Measurements from ENCODE around the gene PLPP7. TPM values are rescaled to one million over a fixed set of nuclear protein-coding genes. Genes with fewer than 3 reads are reported as not detected.
"Not testable (repeated sequence)": the region's sequence is repeated elsewhere in the genome, so short reads cannot be mapped to it uniquely, and the experiment has no call there.

The PLPP7 gene
- total and polyA plus RNA-seq, 11 donors = 56.1 to 293 (median 109) TPM

DNA sequence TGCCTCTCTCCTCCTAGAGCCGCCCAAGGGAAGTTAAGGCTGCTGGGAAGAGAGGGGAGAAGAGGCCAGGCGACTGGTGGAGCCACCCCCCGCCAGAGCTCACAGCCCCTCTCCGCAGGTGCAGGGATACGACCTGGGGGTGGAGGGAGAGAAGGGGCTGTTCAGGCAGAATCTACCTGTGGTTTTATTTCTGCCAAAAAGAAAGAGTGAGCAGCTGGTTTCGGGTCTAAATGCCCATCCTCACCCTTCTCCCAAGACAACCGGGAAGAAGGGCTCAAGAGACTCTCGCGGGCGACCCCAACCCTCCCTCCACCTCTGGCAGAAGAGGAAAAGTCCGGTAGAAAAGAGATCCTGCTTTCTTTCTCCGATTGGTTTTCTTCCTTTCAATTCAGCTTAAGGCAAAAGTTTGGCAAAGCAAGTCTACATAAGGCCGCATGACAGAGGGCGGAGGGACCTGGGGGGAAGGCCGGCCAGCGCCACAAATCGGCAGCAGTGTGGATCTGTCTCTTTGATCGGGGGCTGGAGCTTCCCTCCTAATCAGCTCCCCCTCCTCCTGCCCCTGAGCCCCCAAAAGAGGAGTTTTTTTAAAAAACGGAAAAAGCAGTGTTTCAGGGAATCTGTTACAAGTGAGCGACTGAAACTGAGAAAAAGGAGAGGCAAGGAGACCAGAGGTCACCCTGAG, 29.5 kb upstream of the PLPP7 start:
- Histone ChIP-seq H3K9me3 (no peaks in the 10 kb centered on the region), H3K36me3 (peaks cover 0 to 56% (median 41%) of the 10 kb centered on the region in 9 donors), H3K4me1 (peaks cover 0 to 70% (median 41%) of the 10 kb centered on the region in 12 donors), H3K4me3 (no peak overlapping the region), H3K27ac (peak overlapping the region in 1 of 12 donors; percentile 20), H3K27me3 (no peaks in the 10 kb centered on the region)
- intact Hi-C loops (cut with DNase I) = no loop called here
- TF ChIP-seq, protein P1, sequence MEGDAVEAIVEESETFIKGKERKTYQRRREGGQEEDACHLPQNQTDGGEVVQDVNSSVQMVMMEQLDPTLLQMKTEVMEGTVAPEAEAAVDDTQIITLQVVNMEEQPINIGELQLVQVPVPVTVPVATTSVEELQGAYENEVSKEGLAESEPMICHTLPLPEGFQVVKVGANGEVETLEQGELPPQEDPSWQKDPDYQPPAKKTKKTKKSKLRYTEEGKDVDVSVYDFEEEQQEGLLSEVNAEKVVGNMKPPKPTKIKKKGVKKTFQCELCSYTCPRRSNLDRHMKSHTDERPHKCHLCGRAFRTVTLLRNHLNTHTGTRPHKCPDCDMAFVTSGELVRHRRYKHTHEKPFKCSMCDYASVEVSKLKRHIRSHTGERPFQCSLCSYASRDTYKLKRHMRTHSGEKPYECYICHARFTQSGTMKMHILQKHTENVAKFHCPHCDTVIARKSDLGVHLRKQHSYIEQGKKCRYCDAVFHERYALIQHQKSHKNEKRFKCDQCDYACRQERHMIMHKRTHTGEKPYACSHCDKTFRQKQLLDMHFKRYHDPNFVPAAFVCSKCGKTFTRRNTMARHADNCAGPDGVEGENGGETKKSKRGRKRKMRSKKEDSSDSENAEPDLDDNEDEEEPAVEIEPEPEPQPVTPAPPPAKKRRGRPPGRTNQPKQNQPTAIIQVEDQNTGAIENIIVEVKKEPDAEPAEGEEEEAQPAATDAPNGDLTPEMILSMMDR (IDR thresholded peaks at IDR 0.05) = no peak
- no peak for TF ChIP-seq POLR2A (IDR thresholded peaks at IDR 0.05)
- no peak for DNase-seq
- ATAC-seq = no peak
- WGBS, 4 donors = 86 to 87% (median 87%) methylated on average over 20 of the region's 20 CpGs

DNA sequence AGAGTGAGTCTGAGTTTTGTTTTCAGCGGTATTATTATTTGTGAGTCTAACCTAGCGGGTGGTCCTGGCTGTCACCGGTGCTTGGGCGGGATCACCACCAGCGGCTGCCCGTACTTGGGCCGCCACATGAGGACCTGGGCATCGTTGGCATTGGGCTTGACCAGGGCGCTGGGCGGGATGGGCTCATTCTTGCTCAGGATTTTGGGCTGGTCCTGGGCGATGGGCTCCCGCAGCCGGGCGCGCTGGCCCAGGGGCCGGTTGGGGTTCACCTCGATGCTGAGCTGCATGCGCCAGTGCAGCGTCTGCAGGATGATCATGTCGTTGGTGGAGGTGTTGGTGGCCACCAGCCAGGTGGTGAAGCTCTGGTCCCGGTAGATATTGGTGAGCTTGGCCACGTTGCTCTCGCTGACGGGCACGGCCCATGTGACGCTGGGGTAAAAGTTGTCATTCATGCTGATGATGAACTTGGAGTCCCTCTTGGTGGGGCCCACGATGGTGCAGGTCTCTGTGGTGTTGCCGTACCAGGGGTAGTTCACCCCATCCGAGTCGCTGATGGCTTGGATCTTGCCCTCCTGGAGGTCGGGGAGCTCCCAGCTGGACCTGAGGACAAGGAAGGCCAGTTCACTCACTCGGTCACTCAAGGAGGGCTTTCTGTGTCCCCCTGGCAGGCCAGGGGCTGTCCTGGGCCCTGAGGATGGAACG, 28.6 kb upstream of the PLPP7 start:
- ATAC-seq (no peak), DNase-seq (peak in 3 of 5 donors; percentile 16 to 24 (median 16))
- 90 to 91% (median 91%) methylated on average over 27 to 33 of the region's 33 CpGs for WGBS, 4 donors
- Histone ChIP-seq H3K27me3 (no peaks in the 10 kb centered on the region), H3K27ac (no peak overlapping the region), H3K9me3 (no peaks in the 10 kb centered on the region), H3K36me3 (peaks cover 0 to 56% (median 41%) of the 10 kb centered on the region in 9 donors), H3K4me3 (no peak overlapping the region), H3K4me1 (peaks cover 2 to 69% (median 42%) of the 10 kb centered on the region in 12 donors)
- TF ChIP-seq, protein P1 (IDR thresholded peaks at IDR 0.05) = no peak
- peak in 1 of 2 donors; percentile 7 for TF ChIP-seq POLR2A (IDR thresholded peaks at IDR 0.05)
- intact Hi-C loops (cut with DNase I) = no loop called here

DNA sequence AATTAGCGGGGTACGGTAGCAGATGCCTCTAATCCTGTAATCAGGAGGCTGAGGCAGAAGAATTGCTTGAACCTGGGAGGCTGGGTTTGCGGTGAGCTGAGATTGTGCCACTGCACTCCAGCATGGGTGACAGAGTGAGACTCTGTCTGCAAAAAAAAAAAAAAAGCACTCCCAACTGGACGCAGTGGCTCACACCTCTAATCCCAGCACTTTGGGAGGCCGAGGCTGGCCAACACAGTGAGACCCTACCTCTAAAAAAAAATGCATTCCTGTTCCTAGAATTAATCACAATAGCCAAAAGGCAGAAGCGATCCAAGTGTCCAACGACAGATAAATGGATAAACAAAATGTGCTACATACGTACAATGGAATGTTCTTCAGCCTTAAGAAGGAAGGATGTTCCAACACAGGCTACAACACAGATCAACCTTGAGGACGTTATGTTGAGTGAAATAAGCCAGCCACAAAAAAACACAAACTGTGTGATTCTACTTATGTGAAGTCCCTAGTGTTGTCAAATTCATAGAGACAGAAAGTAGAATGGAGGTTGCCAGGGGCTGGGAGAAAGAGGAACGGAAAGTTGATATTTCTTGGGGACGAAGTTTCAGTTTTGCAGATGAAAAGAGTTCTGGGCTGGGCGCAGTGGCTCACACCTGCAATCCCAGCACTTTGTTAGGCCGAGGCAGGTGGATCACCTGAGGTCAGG, 27.0 kb upstream of the PLPP7 start:
- Histone ChIP-seq H3K27me3 (no peaks in the 10 kb centered on the region), H3K4me1 (peaks cover 5 to 71% (median 42%) of the 10 kb centered on the region in 12 donors), H3K36me3 (peaks cover 0 to 56% (median 41%) of the 10 kb centered on the region in 9 donors), H3K4me3 (no peak overlapping the region), H3K27ac (peak overlapping the region in 4 of 12 donors; percentile 6 to 77 (median 24)), H3K9me3 (no peaks in the 10 kb centered on the region)
- intact Hi-C loops (cut with DNase I) = no loop called here
- ATAC-seq (no peak), DNase-seq (peak in 2 of 5 donors; percentile 14 to 37)
- TF ChIP-seq, protein P1 (IDR thresholded peaks at IDR 0.05) = no peak
- no peak for TF ChIP-seq POLR2A (IDR thresholded peaks at IDR 0.05)
- WGBS, 4 donors = 77 to 82% (median 80%) methylated on average over 13 of the region's 13 CpGs

DNA sequence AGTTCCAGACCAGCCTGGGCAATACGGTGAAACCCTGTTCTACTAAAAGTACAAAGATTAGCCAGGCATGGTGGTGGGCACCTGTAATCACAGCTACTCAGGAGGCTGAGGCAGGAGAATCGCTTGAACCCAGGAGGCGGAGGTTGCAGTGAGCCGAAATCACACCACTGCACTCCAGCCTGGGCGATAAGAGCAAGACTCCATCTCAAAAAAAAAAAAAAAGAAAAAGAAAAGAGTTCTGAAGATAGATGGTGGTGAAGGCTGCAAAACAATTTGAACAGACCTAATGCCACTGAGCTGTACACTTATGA, 26.5 kb upstream of the PLPP7 start:
- H3K9me3 ChIP-seq; ATAC-seq; DNase-seq; intact Hi-C loops (cut with DNase I); H3K27me3 ChIP-seq; H3K4me3 ChIP-seq: not testable (repeated sequence)
- peak overlapping the region in 3 of 12 donors; percentile 6 to 77 (median 27) for H3K27ac ChIP-seq
- peaks cover 0 to 55% (median 41%) of the 10 kb centered on the region in 9 donors for H3K36me3 ChIP-seq
- peaks cover 5 to 71% (median 38%) of the 10 kb centered on the region in 12 donors for H3K4me1 ChIP-seq
- 88 to 92% (median 88%) methylated on average over 5 of the region's 5 CpGs for WGBS, 4 donors

Data from heart left ventricle (tissue), 16 donors.